Hepatocyte (in vitro differentiated cells): ENCODE measurements around the gene PUSL1.

ENCODE experiments used
- EZH2 ChIP-seq: fragments of 200-600 bp; sonication (generic); IDR thresholded peaks from 2 replicates; pipeline ENCODE4 v1.6.1; 2016; ENCODE audit warnings: antibody characterized with exemption, mild to moderate bottlenecking, borderline replicate concordance
- EZH2phosphoT487 ChIP-seq: fragments of 200-600 bp; sonication (generic); IDR thresholded peaks from one replicate; pipeline ENCODE4 v1.6.1; 2018; ENCODE audit warnings: antibody characterized with exemption, mild to moderate bottlenecking, low read depth, moderate library complexity; ENCODE audit not compliant: unreplicated experiment, severe bottlenecking
- TF ChIP-seq, protein P1 (sequence below): fragments of 200-600 bp; sonication (generic); IDR thresholded peaks from 2 replicates; pipeline ENCODE4 v1.5.1; 2016; ENCODE audit warnings: antibody characterized with exemption, mild to moderate bottlenecking; ENCODE audit not compliant: poor library complexity

- TF ChIP-seq, protein P1, sequence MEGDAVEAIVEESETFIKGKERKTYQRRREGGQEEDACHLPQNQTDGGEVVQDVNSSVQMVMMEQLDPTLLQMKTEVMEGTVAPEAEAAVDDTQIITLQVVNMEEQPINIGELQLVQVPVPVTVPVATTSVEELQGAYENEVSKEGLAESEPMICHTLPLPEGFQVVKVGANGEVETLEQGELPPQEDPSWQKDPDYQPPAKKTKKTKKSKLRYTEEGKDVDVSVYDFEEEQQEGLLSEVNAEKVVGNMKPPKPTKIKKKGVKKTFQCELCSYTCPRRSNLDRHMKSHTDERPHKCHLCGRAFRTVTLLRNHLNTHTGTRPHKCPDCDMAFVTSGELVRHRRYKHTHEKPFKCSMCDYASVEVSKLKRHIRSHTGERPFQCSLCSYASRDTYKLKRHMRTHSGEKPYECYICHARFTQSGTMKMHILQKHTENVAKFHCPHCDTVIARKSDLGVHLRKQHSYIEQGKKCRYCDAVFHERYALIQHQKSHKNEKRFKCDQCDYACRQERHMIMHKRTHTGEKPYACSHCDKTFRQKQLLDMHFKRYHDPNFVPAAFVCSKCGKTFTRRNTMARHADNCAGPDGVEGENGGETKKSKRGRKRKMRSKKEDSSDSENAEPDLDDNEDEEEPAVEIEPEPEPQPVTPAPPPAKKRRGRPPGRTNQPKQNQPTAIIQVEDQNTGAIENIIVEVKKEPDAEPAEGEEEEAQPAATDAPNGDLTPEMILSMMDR, result no peak
- TF ChIP-seq EZH2phosphoT487, result no peak
- no peak for TF ChIP-seq EZH2
Measured at GRCh38 chr1:1345860-1346500, 37.6 kb downstream of the PUSL1 start.
